Superior temporal gyrus (tissue), 1 donor: ENCODE results near the gene GALNT3.

Source experiments
- DNase-seq: peaks from one replicate; pipeline ENCODE4 v3.0.0-alpha.2; 2016; ENCODE audit errors: extremely low spot score

The GALNT3 gene

DNA sequence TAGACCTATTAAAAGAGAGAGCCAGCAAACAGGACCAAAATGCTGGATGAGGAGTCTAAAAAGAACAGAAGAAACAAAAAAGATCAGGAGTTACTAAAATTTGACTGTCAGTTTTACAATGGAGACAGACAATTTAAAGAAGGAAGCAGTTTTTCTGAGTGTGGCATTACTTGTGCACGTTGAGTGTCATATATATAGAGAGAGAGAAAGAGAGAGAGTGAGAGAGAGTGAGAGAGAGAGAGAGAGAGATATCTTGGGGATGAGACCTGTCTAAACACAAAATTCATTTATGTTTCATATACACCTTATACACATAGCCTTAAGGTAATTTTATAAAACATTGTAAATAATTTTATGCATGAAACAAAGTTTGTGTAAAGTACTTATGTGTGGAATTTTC, 2.1 kb upstream of the GALNT3 start:
- DNase-seq = no peak

DNA sequence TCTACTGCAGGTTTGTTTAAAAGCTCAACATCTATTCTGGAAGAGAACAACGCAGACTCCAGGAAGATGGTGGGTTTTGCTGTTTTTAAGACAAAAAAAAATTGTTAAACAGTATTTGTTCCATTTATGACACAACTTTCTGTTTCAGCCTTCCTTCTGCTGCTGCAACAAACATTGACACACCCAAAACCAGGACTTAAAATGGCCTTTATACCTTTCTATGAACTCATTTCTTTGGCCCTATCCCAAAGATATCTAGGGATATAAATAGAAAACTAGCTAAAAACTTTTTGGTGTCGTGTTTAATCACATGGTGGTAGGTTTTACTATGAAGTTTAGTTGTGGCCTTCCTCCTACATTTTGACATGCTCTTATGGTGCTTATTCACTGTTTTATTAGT, 964 bp upstream of the GALNT3 start:
- DNase-seq = no peak

DNA sequence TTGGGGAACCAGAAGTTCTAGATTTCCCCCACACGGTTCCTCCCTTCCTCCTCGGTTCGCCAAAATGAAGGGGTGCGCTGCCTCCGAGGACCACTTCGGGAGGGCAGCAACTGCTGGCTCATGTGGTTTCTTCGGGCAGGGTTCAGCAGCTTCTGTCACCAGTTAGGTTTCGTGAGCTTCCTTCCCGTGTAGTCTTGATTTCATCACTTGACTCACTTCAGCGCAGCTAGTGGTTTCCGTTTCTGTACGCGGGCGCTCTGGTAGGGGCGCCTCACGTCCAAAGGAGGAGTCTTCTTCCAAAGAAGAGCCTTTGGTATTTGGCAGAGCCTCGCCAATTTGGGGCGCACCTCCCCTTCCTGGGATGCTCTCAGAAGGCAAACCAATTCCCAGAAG, 485 bp upstream of the GALNT3 start:
- peak; percentile 35 for DNase-seq

DNA sequence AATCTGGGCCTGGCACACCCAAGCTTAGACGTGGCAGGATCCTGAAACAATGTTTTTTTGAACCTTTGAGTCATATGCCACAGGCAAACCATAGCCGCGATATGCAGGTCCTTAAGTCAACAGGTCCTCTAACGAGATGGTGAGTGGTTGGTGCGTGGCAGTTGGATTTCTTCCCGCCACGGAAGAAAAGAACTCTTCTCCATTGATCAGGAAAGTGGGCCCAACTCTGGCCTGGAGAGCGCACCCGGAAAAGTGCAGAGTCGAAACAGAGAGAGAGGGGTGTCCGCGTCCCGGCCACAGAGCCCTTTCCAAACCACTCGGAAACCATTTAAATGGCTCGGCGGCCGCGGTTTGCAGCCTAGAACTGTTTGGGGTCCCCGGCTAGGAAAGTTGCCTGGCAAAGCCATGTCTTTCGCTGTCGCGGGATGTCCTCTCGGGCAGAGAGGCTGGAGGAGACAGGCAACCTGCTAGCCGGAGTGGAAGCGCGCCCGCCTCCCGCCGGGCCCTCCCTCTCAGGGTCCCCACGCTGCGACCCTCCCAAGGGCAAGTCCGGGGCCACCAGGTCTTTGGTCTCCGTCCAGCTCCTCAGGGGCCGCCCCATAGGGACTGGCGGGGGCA, 777 bp downstream of the GALNT3 start:
- DNase-seq = peak; percentile 15

DNA sequence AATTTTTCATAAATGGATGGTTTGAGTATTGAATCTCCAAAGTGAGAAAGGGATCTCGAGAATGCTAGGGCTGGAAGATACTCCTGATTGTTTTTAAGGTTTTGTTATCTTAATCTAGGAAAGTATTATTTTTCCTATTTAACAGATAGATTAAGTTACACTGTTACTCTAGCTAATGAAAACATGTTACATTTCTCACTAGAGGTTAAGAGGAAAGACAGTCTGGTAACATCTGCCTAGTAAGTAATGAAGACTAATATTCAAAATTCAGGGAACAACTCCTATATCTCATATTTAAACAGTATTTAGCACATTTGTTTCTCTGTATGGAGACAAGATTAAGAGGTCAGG, 2.0 kb downstream of the GALNT3 start:
- no peak for DNase-seq

DNA sequence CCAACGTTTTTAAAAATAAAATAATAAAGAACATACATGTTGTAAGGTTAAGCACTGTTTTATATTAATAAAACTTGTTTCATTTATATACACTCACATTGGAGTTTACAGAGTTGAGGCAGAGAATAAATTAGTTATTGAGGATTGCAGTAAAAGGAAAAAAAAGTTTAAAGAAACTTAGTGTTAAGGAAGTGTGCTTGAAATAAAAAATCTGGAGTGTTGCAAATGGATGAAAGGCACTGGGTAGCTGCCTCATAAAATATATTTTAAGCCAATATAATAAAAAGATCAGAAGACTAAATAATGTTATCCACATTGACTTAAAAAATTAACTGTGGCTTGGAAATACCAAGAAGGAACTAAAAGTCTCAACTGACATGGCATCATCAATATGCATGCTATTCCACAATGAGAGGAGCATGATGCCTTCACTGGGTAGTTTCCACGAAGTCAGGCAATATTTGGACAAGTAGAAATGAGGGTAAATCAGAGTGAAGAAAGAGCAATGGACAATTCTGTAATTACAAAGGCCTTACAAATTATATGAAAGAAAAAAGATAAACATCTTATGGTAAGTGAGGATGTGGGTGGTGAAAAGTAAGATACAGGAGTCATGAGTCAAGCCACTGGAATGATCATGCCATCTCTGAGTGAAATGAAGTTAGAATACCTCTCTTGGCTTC, 2.5 kb downstream of the GALNT3 start:
- no peak for DNase-seq

DNA sequence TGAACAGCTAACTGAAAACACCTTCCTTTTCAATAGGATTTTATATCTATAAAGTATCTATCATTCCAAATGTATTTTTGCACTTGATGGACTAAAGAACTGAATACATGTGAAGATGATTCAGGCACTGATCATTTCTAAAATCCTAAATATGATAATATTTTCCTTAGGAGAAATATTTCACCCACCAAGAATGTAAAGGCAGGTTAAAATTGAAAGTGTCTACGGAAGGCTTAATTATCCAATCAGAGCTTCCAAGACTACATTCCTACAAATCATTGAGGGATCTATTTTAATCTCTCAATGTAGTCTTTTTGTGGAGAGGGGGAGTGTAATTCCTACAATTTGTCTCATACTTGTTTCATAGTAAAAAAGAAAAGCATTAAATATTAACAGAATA, 3.6 kb downstream of the GALNT3 start:
- DNase-seq = no peak

DNA sequence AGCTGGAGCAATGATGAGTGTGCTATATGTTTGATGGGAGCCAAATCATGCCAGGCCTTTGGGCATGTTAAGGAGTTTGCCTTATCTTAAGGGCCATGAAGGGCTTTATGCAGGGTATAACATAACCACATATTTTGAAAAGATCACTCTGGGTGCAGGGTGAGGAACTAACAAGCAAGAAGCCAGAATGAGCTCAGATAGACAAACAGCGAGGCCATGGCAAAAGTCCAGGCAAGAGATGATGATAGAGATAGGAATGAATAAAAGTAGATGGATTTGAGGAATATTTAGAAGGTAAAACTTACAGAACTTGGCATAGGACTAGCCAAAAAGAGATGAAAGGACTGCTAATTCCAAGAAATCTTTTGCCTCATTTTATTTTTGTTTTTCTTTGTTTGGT, 6.7 kb downstream of the GALNT3 start:
- DNase-seq = no peak

DNA sequence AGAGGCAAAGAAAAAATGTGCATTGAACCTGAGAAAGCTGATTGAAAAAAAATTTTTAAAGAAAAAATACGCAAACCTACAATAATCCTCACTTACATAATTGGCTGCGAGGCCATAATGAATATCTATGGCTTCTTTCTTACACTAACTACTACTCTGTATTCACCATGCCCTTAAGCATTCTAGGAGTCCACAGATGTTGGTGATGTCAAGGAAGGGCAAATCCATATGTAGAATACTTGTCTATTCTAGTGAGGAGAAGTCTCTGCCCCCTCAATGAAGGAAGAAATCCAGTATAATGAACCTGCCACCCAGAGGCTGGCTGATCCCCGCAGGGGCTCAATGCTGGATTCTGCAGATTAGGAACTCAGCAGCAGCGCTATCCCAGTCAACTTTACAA, 14.3 kb downstream of the GALNT3 start:
- no peak for DNase-seq

DNA sequence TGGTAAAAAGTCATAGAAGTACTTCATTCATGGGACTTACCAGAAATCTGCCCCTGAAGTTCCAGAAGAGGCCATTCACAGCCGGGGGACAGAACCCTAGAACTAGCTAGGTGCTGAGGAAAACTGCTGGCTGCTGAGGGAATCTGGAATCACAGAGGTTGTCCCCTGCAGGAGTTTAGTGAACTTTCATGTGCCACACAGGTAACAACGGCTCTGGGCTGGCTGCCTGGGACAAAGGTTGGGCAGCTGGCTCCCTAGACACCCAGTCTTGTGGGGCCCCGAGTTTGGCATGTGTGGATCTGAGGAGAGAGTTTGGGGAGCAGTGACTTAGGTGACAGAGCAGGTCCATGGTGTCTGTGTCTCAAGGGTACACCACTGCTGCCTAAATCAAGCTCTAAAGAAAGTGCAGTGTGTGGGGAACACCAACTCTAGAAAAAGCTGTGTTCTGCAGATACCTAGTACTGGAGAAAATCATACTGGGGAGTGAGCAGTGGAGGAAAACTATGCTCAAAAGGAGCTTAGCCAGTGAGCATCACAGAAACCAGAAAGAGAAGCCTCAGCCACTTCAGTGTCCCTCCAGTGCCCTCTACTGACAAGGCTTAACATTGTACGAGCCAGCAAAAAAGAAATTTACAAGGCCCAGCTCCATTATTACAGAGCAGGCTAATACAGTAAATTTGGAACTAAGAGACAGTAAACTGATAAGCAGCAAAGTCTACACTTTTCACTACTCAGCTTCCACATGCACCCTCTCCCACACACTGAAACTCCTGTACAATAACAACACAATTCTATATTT, 15.2 kb downstream of the GALNT3 start:
- no peak for DNase-seq

DNA sequence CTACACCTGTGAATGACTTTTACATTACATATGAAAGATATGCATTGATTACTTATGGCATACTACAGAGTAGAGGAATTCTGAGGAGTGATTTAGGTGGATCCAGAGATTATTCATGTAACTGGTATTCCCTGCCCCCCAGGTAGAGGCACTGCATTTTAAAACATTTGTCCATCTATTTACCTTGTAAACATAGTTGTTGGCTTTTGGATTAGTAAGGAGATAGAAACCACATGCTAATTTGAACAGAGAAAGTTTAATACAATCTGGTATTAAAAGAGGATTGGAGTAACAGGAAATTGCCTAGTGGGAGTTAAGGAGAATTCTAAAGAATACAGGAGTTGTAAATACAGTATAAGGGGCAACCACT, 15.9 kb downstream of the GALNT3 start:
- no peak for DNase-seq

DNA sequence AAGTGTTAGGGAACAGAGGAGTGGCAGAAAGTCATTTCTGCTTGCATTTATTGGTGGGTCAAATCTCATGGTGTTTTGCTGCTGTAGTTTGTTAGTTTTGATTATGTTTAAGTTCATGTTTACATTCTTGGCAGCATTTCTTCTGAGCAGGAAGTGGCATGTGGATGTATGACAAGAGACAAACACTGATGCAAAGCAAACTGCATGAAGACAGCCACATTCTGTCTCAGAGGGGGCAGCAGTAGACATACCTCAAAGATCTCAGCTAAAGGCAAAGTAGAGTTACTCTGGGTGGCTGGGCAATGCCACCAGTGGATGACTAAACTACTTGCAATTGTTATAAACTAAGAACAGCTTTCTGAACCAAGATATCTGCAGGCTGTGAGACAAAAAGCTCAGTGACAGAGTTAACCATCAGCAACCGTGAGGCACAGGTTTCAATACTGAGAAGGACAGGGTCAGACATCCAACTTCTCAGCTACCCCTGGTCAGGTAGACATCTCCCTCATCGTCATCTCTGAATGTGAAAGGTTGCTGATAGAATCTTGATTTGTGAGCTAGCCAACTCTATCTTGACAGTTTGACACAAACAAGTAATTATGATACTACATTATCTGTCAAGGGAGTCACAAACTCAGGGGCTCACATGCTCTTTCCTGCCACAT, 16.4 kb downstream of the GALNT3 start:
- no peak for DNase-seq

DNA sequence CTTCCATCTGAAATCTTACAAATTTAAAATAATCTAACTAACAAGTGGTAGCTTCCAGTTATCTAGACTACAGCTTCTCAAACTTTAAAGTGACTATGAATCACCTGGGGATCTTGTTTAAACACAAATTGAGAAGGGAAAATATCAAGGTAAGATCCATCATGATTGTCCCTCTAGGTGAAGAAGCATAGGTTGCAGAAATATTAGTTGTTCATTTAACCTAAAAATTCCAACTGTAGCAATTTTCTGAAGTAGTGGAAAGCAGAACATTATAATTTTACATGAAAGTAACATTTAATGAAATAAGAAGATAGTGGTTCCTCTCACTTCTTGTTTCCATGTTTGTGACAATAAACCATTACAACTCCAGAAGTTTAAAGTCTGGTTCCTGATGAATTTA, 17.3 kb downstream of the GALNT3 start:
- DNase-seq = no peak

DNA sequence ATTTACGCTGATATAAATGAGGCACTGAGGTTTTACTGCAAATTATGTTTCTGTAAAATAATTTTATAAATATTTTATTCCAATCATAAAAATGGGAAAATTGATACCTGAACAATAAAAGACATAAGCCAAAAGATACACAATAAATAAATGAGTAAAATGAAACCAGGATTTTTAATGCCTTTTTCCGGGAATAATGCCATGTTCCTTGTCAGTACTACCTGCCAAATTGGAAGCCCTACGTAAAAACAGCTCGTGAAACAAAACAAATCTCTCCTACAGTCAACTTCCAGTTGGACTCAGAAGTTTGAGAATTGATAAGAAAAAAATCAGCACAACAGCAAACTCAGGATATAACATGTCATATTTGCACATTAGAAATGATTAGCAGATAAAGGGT, 18.0 kb downstream of the GALNT3 start:
- DNase-seq = no peak

DNA sequence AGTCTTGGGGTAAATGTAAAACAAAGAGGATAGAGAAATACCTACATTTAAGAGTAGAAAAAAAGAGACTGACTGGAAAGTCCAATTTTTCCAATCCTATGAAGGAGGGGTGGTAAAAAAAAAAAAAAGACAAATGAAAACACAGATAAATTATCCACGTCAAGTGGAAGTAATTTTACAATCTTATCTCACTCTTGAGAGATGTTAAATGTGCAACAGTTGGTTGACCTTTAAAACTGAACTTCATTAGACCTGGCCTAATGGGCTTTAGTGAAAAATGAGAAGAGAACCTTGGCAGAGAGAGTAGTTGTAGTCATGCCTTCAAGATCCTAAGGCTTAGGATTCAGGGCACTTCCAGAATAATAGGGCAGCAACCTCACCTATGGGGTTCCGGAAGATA, 20.4 kb downstream of the GALNT3 start:
- no peak for DNase-seq

DNA sequence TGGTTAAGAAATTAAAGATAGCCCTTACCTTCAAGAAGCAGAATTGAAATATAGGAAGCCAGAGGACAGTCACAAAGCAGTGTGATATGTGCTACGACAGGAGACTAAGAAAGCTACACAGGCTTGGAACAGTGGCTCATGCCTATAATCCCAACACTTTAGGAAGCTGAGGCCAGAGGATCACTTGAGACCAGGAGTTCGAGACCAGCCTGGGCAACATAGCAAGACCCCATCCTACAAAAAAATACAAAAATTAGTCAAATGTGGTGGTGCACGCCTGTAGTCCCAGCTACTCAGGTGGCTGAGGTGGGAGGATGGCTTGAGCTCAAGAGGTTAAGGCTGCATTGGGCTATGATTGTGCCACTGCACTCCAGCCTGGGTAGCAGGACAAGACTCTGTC, 21.9 kb downstream of the GALNT3 start:
- no peak for DNase-seq

DNA sequence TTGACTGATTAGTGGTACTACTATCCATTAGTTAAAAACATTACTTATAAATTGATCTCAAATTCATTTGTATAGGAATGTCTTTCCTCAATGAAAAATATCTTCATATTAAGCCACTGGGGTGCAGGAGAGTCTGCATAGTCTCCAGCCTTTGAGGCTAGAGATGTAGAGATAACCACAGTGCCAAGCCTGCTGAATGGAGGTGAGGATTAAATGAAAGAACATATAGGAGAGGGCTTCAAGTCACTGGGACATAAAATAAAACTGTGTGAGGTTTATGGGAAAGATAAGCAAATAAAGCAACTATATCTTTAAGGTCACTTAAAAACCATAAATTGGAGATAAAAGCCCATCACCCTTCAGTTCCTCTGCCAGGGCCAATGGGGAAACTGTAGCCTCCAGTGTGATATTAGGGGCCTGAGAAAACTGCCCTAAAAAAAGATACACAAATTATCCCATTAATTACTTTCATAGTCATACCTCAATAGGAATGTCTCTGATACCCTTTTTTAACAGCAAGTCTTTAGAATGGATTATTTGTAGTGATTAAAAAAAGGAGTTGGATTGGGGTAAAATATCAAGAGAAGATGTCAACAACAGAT, 27.6 kb downstream of the GALNT3 start:
- DNase-seq = no peak

DNA sequence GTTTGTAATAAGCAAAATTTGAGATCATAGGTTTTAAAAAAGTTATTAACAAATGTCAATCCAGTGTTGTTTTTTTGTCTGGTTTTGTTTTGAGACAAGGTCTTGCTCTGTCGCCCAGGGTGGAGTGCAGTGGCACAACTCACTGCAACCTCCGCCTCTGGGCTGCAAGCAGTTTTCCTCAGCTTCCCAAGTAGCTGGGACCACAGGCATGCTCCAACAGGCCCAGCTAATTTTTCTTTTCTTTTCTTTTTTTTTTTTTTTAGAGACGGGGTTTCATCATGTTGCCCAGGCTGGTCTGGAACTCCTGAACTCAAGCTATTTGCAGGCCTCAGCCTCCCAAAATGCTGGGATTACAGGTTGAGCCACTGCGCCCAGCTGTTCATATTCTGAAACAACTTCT, 31.3 kb downstream of the GALNT3 start:
- DNase-seq = no peak

DNA sequence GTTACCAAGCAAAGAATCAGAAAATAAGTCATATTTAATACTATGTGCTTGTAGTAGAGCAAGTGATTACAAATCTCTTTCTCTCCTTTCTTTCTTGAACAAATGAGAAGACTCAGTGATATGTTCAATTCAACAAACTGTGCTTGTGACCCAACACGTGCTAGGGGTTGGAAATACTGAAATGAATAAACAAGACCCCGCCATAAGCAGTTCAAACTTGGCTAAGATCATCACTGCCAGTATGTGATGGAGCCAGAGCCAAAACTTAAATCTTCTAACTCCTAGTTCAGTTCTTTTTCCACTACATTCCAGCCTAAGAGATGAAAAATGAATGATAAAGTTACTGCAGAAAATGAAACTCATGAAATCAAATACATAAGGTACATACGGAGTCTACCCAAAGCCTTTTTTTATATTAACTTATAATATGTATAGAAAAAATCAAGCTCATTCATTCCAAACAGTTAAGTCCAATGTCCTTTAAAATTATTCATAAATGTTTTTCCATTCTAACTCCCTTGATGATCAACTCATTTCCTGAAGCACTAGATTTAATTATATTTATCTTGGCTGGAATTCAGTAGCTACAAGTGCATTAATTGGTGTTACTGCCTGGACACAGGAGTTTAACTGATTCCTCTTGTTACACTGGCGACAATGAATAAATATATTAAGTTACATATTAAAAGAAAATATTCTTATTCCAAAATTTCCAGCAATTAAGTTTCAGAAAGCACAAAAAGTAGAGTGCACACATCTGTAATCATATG, 36.0 kb downstream of the GALNT3 start:
- DNase-seq = no peak

DNA sequence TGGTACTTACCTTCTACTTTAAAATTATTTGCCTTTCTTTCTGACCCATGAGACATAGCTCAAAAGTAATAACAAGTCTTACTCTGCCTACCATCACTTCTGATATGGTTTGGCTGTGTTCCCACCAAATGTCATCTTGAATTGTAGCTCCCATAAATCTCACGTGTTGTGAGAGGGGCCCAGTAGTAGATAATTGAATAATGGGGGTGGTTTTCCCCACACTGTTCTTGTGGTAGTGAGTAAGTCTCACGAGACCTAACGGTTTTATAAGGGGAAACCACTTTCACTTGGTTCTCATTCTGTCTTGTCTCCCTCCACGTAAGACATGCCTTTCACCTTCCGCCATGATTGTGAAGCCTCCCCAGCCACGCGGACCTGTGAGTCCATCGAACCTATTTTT, 47.5 kb downstream of the GALNT3 start:
- no peak for DNase-seq

DNA sequence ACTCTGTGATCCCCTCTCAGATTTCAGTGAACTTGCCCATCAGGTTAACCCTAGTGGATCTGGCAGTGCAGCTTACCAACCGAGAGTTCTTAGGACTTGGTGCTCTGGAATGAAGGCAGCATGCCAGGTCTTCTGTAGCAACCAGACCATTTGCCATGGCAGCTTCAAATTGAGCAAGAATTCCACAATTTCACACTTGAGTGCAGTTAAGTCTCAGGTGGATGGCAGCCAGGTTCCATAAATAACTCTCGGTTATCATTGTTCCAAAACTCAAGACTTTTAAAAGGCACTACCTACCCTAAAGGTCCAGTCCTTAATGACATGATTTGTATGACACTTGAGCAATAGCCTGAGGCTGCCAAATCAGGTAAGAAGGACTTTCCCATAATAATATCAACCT, 48.1 kb downstream of the GALNT3 start:
- DNase-seq = peak; percentile 39

DNA sequence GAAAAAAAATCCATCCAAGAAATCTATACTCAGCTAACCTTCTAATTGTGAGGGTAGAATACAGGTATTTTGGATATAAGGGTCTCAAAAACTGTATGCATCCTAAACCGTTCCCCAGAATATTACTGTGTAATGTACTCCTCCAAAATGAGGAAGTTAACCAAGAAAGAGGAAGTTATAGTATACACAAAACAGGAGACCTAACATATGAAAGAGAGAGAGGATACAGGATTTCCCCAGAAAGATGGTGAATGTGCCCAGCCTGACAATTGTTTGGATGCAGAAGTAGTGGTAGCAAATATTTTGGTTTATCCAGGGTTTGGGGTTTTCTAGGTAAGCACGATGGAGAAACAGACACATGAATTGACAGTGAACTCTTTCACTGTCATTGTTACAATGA, 50.6 kb downstream of the GALNT3 start:
- no peak for DNase-seq
